KG1 (cell line): ENCODE data around the gene PIN1.

ENCODE experiments used
- DNase-seq: peaks from one replicate; lab custom pipeline; 2025; lab: John Stamatoyannopoulos, UW

The PIN1 gene

DNA sequence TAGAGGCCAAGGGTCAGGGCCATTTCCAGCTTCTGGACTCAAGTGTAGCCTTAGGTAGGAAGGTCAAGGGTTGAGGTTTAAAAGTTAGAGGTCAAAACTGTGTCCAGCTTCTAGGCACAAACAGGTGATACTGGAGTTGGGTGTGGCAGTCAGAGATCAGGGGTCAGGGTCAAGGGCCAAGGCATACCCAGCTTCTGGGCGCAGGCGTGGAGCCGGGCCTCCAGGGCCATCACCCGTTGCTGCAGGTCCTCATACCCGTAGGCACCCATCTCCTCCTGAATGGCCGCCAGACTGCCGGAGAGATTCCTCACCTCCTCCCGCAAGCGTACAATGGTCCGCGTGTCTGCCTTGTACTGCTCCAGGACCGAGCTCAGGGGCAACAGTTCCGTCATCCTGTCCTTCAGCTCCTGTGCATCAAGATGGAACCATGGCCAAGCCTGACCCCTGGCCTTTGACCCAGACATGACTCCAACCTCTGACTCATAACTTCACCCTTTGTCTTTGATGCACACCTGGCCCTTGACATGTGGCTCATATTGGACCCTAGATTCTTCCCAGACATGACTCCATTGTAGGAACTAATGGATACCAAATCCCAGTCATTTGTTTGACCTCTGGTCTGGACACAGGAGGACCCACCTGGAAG is 22.1 kb downstream of the PIN1 start:
- no peak for DNase-seq

DNA sequence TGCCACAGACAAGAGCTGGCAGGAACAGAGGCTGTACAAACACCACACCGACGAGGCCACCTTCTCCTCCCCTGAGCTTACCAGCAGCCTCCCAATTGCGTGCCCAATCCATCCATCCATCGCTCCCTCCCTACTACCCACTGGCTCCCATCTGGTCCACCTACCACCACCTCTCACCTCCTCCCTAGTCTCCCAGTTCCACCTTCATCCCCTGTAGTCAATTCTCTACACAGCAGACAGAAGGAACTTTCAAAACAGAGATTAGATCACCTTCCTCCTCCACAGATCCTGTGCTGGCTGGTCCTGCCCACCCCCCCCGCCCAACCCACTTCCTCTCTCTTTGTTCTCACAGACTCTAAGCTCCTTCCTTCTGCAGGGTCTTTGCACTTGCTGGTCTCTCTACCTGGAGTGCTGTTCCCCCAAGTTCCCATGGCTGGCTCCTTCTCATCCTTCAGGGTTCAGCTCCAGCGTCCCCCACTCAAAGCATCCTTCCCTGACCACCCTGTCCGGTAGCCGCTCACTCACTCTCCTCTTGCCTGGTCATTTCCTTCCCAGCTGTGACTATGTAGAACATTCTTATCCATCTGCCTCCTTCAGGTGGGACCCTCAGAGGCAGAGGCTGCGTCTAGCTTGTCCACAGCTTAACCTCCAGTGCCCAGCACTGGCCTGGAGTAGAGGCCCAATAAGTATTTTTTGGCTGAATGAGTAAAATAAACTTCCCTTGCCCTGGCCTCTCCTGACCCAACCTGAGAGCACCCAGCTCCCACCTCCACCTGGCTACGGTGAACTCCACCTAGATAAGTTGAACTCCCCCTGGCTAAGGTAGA is 23.0 kb downstream of the PIN1 start:
- no peak for DNase-seq

DNA sequence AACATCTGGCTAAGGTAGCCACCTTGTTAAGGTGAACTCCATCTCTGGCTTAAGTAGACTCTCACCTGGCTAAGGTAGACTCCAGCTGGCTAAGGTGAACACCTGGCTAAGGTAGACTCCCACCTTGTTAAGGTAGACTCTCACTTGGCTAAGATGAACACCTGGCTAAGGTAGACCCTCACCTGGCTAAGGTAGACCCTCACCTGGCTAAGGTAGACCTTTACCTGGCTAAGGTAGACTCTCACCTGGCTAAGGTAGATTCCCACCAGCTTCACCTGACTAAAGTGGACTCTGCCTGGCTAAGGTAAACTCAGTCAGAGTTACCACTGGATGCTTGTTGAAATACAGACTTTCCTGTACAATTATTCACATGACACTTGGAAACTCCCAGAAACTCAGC is 23.6 kb downstream of the PIN1 start:
- no peak for DNase-seq

DNA sequence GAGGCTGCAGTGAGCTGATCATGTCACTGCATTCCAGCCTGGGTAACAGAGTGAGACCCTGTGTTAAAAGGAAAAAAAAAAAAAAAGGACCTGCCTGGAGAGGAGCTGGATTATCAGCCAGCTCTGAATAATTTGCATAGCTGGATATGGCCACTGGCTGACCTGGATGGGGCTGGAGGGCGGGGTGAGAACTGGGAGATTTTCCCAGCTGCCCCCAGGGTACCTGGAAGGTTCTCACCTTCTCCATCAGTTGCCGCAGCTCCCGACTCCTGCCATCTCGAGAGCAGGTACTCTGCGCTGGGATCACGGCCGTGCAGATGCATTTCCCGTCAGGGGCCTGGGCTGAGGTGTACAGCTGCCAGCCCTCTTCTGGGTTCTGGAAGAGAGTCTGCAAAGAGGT is 25.3 kb downstream of the PIN1 start:
- no peak for DNase-seq

DNA sequence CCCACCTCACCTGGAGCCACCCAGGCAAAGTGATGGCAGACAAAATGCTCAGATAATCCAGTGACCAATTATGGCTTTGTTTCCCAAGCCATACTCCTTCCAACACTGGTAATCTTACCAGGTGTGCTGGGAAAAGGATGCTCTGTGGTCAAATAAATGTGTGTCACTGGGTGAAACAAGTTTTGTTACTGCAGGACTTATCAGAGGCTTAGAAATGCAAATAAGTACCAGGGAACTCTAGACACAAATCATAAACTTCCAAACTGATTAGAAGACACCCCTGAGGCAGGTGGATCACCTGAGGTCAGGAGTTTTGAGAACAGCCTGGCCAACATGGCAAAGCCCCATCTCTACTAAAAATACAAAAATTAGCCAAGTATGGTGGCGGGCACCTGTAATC is 26.4 kb downstream of the PIN1 start:
- DNase-seq, result no peak

DNA sequence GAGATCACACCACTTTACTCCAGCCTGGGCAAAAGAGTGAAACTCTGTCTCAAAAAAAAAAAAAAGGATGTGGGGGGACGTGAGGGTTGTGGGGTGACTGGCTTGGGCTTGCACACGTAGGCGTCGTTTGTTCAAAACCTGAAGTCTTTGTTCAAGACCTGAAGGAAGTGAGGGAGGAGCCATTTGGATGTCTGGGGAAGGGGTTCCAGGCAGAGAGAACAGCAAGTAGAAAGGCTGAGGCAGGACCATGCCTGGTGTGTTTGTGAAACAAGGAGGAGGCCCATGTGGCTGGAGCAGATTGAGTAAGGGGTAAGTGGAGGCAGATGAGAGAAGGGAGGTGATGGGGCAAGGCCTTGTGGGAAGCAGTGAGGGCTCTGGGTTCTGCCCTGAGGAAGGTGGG is 27.8 kb downstream of the PIN1 start:
- no peak for DNase-seq

DNA sequence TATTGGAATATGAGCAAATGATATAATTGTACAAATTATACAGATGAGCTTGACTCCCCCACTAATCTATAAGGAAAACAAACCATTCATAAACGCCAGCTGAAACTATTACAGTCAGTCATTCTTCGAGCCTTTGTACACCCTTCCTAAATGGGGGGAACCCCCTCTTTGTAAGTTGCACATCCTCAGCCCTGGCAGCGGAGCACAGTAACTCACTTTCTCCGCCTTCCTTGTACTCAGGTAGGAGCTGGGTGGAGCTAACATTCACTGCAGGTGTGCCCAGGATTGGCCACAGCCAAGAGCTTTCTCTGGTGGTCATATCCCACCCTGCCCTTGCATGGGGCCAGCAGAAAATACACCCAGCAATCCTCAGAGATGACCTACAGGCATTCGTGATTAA is 28.6 kb downstream of the PIN1 start:
- DNase-seq, result no peak

DNA sequence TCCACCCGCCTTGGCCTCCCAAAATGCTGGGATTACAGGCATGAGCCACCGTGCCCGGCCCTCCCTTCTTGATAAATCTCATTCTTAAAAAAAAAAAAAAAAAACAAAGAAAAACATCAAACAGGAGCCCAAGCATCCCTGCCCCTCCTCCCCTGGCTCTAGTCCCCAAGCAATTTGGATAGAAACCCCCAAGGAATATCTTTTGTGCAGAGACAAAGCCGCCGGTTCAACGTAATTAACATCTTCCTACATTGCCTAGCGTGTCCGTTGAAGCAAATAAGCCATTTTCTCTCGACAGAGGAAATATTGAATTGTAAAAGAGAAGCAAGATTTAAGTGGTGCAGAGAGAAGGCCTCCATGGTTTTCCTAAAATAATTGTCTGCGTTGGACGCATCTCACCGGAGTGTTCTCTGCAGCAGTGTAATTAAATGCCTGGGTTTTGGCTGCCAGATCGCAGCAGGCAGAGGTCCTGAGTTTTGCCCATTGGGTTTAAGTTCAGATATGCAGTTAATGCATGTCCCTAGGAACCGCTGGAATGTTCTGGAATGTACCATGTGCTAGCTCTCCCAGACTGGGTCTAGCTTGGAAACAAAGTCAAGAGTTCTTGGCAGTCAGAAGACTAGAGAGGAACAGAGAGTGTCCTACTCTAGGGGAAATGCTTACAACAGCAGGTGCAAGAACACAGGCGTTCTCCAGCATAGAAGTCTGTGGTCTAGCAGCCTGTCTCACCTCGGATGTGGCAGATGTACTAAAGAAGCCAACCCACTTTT is 30.8 kb downstream of the PIN1 start:
- DNase-seq, result no peak

DNA sequence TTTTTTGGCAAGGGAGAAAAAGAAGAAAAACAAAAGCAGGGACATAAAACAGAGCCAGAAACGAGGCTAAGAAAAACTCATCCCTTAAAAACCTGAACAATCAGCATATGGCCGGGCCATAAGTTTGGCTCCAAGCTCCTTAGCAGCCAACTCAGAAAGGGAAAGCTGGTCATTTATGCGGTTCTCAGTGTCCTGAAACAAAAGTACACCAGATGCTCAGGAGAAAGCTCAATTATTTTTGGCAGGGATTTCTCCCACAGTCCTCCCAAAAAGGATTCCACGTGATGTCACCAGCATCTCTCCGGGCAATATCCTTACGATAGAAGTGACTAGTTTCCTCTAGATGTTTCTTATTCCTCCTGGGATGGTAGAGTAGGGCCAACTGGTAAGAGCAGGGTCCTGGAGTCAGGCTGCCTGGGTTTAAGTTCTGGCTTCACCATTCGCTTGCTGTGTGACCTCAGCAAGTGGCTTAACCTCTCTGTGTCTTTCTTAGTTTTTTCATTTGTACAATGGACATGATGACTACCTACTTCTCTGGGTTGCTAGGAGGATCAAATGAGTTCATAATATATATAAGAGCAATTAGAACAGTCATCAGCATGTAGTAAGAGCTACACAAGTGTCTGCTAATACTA is 34.0 kb downstream of the PIN1 start:
- DNase-seq, result no peak

DNA sequence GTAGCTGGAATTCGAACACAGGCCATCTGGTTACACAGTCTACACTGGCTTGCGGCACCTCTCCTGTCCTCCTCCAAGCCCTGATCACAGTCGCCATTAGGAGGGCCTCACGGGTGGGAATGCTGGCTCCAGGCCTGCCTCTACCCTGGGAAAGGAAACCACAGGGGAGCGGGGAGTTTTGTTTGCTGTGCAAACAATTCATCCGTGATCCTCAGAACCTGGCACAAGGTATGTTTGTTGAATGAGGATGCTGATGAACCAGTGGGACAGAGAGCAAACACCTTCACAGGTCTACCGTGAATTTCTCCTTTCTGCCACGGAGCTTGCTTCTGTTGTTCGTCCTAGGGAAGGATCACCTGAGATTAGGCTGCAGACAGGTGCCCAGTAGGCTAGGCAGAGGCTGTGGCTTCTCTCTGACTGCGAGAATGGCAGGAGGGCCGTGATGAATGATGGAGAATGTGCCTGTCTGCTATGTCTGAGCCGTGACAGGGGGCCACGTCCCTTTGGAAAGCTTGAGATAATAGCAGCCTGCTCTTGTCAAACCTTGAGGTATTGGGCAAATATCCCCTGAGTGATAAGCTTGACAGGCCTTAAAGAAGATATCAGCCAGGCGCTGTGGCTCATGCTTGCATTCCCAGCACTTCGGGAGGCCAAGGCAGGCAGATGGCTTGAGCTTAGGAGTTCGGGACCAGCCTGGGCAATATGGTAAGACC is 36.7 kb downstream of the PIN1 start:
- DNase-seq, result no peak

DNA sequence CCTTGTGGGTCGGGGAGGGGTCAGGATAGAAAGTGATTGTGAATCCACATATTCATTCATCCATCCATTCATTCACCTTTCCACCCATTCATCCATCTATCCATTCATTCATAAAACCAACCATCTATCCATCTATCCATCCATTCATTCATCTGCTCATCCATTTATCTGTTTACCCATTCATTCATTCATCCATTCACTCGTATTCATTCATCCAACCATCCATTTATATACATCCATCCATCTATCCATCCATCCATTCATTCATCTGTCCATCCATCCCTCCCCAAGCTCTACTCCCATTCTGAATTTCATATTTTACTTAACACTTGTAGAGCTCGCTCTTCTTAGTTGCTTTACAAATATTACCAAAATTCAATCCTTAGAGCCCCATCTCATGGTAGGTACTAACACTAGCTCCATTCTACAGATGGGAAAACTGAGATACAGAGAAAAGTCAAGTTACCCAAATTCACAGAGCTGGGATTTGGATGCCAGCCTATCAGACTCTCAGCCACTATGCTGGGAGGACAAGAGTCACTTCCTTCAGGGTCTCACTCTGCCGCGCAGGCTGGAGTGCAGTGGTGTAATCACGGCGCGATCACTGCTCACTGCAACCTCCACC is 37.6 kb downstream of the PIN1 start:
- no peak for DNase-seq

DNA sequence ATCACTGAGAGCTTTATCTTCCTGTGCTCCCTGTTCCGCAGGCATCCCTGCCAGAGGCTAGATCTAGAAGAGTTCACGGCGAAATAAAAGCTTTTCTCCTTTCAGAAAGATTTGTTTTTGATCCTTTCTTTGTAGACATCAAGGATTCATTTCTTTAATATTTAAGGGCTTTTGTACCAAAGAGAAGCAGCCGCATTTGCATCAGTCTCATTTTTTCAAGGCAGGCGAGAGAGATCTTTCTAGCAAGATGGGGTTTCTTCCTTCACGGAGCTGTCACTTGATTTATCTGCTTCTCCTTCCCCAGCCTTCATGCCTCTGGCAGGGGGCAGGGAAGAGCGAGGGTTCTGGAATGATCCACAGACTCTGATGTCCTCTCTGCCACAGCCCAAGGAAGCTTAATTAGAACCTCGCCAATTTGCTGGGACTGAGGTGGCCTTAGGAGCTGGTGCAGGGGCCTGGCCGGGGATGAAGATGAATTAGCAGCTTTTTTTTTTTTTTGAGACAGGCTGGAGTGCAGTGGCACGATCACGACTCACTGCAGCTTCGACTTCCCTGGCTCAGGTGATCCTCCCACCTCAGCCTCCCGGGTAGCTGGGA is 40.0 kb downstream of the PIN1 start:
- no peak for DNase-seq

DNA sequence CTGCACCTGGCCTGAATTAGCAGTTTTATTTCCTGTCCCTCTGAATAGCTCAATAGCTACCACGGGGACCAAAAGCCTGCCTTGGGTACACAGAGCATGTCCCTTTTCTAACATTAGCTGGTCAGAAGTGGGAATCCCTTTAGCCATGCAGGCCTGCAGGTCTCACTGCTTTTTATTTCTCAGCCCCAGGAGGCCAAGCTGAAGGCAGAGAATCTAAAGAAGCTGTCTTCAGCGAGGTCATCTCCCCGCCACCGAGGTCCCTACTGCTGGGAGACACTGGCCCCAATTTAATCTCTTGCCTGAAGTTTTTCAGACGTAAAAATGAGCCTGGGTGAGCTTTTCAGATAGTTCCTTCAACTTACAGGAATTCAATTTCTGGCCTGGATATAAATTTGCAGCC is 40.7 kb downstream of the PIN1 start:
- no peak for DNase-seq

DNA sequence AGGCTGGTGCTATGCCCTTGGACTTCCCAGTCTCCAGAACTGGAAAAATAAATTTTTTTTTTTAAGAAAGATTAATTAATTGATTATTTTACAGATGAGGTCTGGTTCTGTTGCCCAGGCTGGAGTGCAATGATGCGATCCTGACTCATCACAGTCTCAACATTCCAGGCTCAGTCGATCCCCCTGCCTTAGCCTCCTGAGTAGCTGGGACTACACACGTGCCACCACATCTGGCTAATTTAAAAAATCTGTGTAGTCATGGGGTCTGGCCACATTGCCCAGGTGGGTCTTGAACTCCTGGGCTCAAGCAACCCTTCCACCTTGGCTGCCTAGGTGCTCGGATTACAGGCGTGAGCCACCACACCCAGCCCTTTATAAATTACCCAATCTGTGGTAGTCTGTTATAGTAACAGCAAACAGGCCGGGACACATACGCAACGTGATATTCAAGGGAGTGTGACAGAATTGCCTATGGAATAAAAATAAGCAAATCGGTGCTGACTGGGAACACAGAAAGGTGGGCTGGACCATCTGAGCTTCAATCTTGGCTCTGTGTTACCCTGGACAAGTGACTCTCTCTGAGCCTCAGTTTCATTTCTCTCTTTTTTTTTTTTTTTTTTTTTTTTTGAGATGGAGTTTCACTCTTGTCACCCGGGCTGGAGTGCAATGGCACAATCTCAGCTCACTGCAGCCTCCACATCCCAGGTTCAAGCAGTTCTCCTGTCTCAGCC is 42.8 kb downstream of the PIN1 start:
- no peak for DNase-seq

DNA sequence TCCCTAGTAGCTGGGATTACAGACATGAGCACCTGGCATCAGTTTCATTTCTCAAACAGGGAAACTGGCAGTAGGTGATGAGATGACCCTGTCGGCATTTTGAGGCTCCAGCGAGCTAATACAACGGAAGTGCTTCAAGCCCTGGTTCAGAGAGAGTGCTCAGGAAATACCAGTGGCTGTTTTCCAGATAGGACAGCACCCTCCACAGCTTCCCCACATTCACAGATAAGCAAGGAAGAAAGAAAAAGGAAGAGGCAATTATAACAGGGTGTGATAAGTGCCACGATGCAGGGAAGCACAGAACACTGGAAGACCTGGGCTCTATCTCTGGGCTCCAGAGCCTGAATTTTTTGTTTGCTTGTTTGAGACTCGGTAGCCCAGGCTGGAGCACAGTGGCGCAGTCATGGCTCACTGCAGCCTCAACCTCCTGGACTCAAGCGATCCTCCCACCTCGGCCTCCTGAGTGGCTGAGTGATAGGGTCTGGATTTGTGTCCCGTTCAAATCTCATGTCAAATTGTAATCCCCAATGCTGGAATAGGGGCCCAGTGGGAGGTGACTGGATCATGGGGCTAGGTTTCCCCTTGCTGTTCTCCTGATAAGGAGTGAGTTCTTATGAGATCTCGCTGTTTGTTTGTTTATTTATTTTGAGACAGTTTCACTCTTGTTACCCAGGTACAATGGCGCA is 43.5 kb downstream of the PIN1 start:
- DNase-seq, result no peak

DNA sequence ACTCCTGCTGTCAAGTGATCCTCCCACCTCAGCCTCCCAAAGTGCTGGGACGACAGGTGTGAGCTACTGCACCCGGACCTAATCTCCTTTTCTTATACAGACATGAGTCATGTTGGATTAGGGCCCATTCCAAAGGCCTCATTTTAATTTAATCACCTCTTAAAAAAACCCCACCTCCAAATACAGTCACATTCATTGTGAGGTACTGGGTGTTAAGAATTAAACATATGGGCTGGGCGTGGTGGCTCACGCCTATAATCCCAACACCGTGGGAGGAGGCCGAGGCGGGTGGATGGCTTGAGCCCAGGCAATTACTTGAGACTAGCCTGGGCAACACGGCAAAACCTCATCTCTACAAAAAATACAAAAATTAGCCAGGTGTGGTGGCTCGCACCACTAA is 46.6 kb downstream of the PIN1 start:
- no peak for DNase-seq

DNA sequence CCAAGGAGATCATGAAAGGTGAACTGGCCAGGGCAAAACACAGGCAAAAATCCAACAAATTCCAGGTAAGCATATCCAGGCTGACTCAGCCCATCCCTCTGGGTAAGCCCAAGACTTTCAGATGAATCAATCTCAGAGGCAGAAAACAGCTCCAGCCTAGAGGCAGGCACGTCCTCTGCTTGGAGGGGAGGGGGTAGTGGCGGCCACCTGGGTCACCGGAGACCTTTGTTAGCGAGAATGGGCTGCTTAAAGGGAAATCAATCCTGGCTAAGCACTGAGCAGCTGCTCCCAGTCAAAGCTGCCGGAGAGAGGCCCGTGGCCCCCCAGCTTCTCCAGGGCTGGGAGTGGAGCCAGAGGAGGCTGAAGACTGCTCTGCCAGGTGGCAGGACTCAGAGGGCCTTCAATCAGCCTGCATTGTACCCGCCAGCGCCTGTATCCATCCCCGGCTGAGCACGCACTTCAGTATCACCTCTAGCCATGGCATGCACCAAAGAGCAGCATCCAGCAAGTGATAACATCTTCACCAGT is 48.2 kb downstream of the PIN1 start:
- DNase-seq, result no peak

DNA sequence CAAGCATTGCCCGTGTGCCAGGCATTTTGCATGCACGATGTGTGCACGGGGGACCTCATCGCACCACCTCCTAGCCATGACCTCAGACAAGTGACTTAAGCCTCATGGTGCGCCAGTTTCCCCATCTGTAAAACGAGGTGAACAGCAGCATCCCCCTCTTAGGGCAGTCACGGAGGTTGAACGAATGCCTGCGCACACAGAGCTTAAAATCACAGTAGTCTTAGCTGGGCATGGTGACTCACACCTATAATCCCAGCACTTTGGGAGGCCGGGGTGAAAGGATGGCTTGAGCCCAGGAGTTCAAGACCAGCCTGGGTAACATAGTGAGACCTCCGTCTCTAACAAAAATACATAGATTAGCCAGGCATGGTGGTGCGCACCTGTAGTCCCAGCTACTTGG is 48.6 kb downstream of the PIN1 start:
- no peak for DNase-seq

DNA sequence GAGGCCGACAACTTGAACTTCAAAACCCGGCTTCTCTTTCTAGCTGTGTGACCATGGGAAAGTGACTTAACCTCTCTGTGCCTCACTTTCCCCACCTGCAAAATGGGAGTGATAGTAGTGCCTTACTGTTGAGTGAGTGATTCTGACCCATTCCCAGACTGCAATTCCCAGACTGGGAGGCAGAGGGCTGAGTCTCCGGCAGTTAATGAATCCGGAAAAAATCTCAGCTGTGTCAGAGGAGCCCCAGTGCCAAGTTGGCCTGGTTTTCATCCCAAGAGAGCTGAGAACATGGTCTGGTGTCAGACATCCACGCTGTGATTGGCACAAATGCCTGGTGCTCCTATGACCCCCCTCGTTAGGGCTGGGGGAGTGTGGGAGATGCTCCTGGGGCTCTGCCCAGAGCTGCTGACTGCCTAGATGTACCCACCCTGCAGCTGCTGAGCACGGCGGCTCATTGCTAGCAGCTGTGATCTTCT is 50.0 kb downstream of the PIN1 start:
- no peak for DNase-seq
